IMR-90 (cell line): ENCODE measurements around the gene PRMT7. TPM values are rescaled to one million over a fixed set of nuclear protein-coding genes. Genes with fewer than 3 reads are reported as not detected.

Experiments
- ATAC-seq: fragments of 200-7000 bp; cut with Tn5 transposase; 2 replicates; pipeline ENCODE4 v1.9.1; 2020; ENCODE audit warnings: low read depth, mild to moderate bottlenecking, moderate library complexity
- BruUV-seq: library from RNA; stranded (reverse); fragments of 400-500 nt; replicated peaks from 2 replicates; lab custom pipeline; 2021; lab: Mats Ljungman, UMichigan
- CTCF ChIA-PET: fragments of 300-600 bp; formaldehyde crosslinking; extraction: SDS; loops from one replicate; lab custom pipeline; 2021; ENCODE audit warnings: antibody characterized with exemption; lab: Yijun Ruan, JAX
- POLR2A ChIA-PET: fragments of 300-600 bp; sonication (Branson Sonifier 250); formaldehyde crosslinking; loops from one replicate; lab custom pipeline; 2022; ENCODE audit warnings: antibody characterized with exemption; ENCODE audit not compliant: unreplicated experiment; lab: Charles Lee
- DNase-seq: peaks from one replicate; pipeline ENCODE4 v3.0.0; 2013
- H2AFZ ChIP-seq: replicated peaks from 2 replicates; pipeline ENCODE3; 2013; ENCODE audit warnings: low read length, mild to moderate bottlenecking; ENCODE audit not compliant: poor library complexity
- H2AK5ac ChIP-seq: 2 replicates; pipeline ENCODE4 v1.6.1; 2013; ENCODE audit warnings: low read depth, low read length, inconsistent platforms
- H2AK9ac ChIP-seq: replicated peaks from 2 replicates; pipeline ENCODE3; 2013; ENCODE audit warnings: mild to moderate bottlenecking, low read depth, low read length, moderate library complexity; ENCODE audit not compliant: poor library complexity
- H2BK120ac ChIP-seq: 2 replicates; pipeline ENCODE4 v1.6.1; 2013; ENCODE audit warnings: low read depth, low read length, inconsistent platforms
- H2BK15ac ChIP-seq: 3 replicates; pipeline ENCODE4 v1.6.1; 2013; ENCODE audit warnings: low read depth, low read length, inconsistent platforms
- H2BK20ac ChIP-seq: 2 replicates; pipeline ENCODE4 v1.6.1; 2013; ENCODE audit warnings: low read depth, mild to moderate bottlenecking, inconsistent platforms, low read length, moderate library complexity
- H2BK5ac ChIP-seq: 2 replicates; pipeline ENCODE4 v1.6.1; 2013; ENCODE audit warnings: mild to moderate bottlenecking, low read depth, low read length, inconsistent platforms; ENCODE audit not compliant: poor library complexity, severe bottlenecking
- H3K14ac ChIP-seq: replicated peaks from 2 replicates; pipeline ENCODE4 v1.6.1; 2013; ENCODE audit warnings: low read depth, low read length, inconsistent platforms
- H3K18ac ChIP-seq: 2 replicates; pipeline ENCODE4 v1.6.1; 2013; ENCODE audit warnings: low read depth, low read length, control low read depth
- H3K23ac ChIP-seq: 2 replicates; pipeline ENCODE4 v1.6.1; 2013; ENCODE audit warnings: low read depth, low read length, inconsistent platforms
- H3K27ac ChIP-seq: 2 replicates; pipeline ENCODE4 v1.5.1; 2013; ENCODE audit warnings: mild to moderate bottlenecking, control low read depth, low read length; ENCODE audit not compliant: insufficient read depth
- H3K27me3 ChIP-seq: 2 replicates; pipeline ENCODE4 v1.6.1; 2013; ENCODE audit warnings: low read length; ENCODE audit not compliant: control insufficient read depth, insufficient read depth
- H3K36me3 ChIP-seq: 2 replicates; pipeline ENCODE4 v1.6.1; 2013; ENCODE audit warnings: low read length, mixed read lengths; ENCODE audit not compliant: control insufficient read depth, insufficient read depth
- H3K4ac ChIP-seq: 2 replicates; pipeline ENCODE4 v1.6.1; 2013; ENCODE audit warnings: low read depth, low read length, inconsistent platforms
- H3K4me1 ChIP-seq: 2 replicates; pipeline ENCODE4 v1.6.1; 2013; ENCODE audit warnings: low read length, mixed read lengths; ENCODE audit not compliant: control insufficient read depth, insufficient read depth
- H3K4me2 ChIP-seq: 2 replicates; pipeline ENCODE4 v1.6.1; 2013; ENCODE audit warnings: low read depth, mild to moderate bottlenecking, control low read depth, low read length, moderate library complexity
- H3K4me3 ChIP-seq: 2 replicates; pipeline ENCODE4 v1.5.1; 2013; ENCODE audit warnings: low read depth, mild to moderate bottlenecking, control low read depth, low read length, moderate library complexity; ENCODE audit not compliant: insufficient read depth
- H3K56ac ChIP-seq: 2 replicates; pipeline ENCODE4 v1.6.1; 2013; ENCODE audit warnings: low read length, inconsistent platforms; ENCODE audit not compliant: insufficient read depth; ENCODE audit errors: extremely low read depth
- H3K79me1 ChIP-seq, 2 experiments: 2 replicates each; pipeline ENCODE4 v1.6.1; 2013; ENCODE audit warnings: low read length in 2 of 2, inconsistent platforms in 1 of 2, low read depth in 1 of 2
- H3K9ac ChIP-seq: 2 replicates; pipeline ENCODE4 v1.6.1; 2013; ENCODE audit warnings: low read depth, low read length, control low read depth
- H3K9me1 ChIP-seq: 2 replicates; pipeline ENCODE4 v1.6.1; 2013; ENCODE audit warnings: low read length, inconsistent platforms; ENCODE audit not compliant: insufficient read depth
- H3K9me3 ChIP-seq: 2 replicates; pipeline ENCODE4 v1.6.1; 2013; ENCODE audit warnings: low read length; ENCODE audit not compliant: control insufficient read depth, insufficient read depth
- H4K20me1 ChIP-seq: 2 replicates; pipeline ENCODE4 v1.6.1; 2013; ENCODE audit warnings: low read length, inconsistent platforms; ENCODE audit not compliant: insufficient read depth
- H4K5ac ChIP-seq: 2 replicates; pipeline ENCODE4 v1.6.1; 2013; ENCODE audit warnings: mild to moderate bottlenecking, low read depth, low read length, control low read depth
- H4K8ac ChIP-seq, 2 experiments: 2 replicates each; pipeline ENCODE4 v1.6.1; 2013; ENCODE audit warnings: low read depth in 2 of 2, low read length in 2 of 2, control low read depth in 1 of 2, inconsistent platforms in 1 of 2
- H4K91ac ChIP-seq: 2 replicates; pipeline ENCODE4 v1.6.1; 2013; ENCODE audit warnings: low read depth, low read length, inconsistent platforms; ENCODE audit not compliant: insufficient read depth
- BHLHE40 ChIP-seq: fragments of 150-350 bp; IDR thresholded peaks from 2 replicates; pipeline ENCODE4 v1.6.1; 2016; ENCODE audit warnings: mild to moderate bottlenecking, low read depth, low read length
- WGBS, 2 experiments: methylation state at CpG; one replicate each; pipeline versions ENCODE4 v1.1.5 to v1.1.7; 2013; ENCODE audit warnings: missing lambda C conversion rate in 2 of 2; ENCODE audit not compliant: insufficient read length in 1 of 2; ENCODE audit errors: extremely low coverage in 2 of 2; 5-methylcytosine and 5-hydroxymethylcytosine counted together
- dilution Hi-C: fragments of 300-500 bp; cut with HindIII; formaldehyde crosslinking; loops from one replicate; pipeline ENCODE4 v1.14.3; 2018; ENCODE audit warnings: low sequenced_read_pairs; ENCODE audit not compliant: unreplicated experiment
- in situ Hi-C: fragments of 300-500 bp; cut with MboI; formaldehyde crosslinking; loops from 3 replicates; pipeline ENCODE4 v1.14.3; 2019; ENCODE audit warnings: low sequenced_read_pairs, inconsistent platforms, mixed read lengths
- intact Hi-C: fragments of 100-400 bp; cut with micrococcal nuclease; formaldehyde crosslinking; loops from 2 replicates; pipeline ENCODE4 v1.10.0; 2022
- polyA plus RNA-seq, 3 experiments: library from polyadenylated mRNA; depleted of rRNA; stranded (reverse); fragments of >200 nt; gene quantifications; 2 replicates each; pipeline ENCODE4 v1.2.3, GENCODE V29; 2012; ENCODE audit warnings: low replicate concordance in 1 of 3
- total RNA-seq: library from RNA; depleted of rRNA; stranded (reverse); fragments of >200 nt; gene quantifications from 2 replicates; pipeline ENCODE4 v1.2.3, GENCODE V29; 2012

Gene PRMT7
- total and polyA plus RNA-seq, 2 of the 4 experiments (the other 2 are of a cell fraction): 63.1 to 68.6 TPM

DNA sequence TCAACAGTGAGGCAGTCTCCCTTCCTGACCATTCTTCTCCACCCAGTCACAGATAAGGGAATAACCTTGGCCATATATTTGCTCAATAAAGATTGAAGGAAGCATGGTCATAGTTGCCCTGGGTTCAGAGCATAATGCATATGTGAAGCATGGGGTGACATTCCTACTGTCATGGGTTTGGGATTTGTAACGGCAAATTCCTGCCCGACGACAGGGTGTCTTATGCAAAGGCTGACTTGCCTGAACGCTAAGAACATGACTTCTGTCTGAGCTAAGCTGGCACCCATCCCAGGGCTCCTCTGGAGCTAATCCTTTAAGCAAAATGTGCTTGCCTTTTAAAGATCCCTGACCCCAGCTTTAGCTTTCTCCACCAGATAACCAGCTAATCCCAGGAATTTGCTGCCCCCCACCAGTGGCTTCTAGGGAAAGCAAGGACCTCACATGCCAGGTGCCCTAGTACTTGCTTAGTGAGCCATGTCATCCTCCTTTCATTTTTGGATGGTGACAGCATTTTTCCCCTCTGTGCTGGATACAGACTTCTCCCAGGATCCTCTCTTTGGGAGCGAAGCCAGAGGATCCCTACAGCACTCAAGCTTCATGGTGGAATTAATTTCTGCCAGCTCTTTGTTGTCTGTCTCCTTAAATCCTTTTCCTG, 11.8 kb upstream of the PRMT7 start:
- Histone ChIP-seq H4K20me1 (peaks cover 13% of the 10 kb centered on the region), H2BK15ac (no peak overlapping the region), H4K5ac (no peak overlapping the region), H3K4me1 (peaks cover 7% of the 10 kb centered on the region; the same call in 1 of the 2 replicates), H2AFZ (no peak overlapping the region), H2AK5ac (peak overlapping the region; percentile 17; the same call in 1 of the 2 replicates), H2BK5ac (peak overlapping the region; percentile 37), H3K4me2 (no peak overlapping the region), H3K14ac (no peak overlapping the region), H3K23ac (no peak overlapping the region), H3K27me3 (no peaks in the 10 kb centered on the region), H3K9me1 (peaks cover 8% of the 10 kb centered on the region; the same call in 1 of the 2 replicates), H3K36me3 (peaks cover 59% of the 10 kb centered on the region), H3K9me3 (no peaks in the 10 kb centered on the region), H3K9ac (no peak overlapping the region), H3K4me3 (no peak overlapping the region), H4K8ac (no peak overlapping the region), H3K56ac (no peak overlapping the region), H3K27ac (peak overlapping the region; percentile 16; the same call in 1 of the 2 replicates), H3K4ac (peak overlapping the region; percentile 36), H4K91ac (no peak overlapping the region), H2BK120ac (no peak overlapping the region), H2AK9ac (peak overlapping the region; percentile 71), H3K18ac (no peak overlapping the region), H2BK20ac (no peak overlapping the region), H3K79me1 (peaks cover 15 to 62% of the 10 kb centered on the region in 2 experiments; a peak in 3 of 4 replicates)
- ATAC-seq (peak; percentile 64), DNase-seq (peak; percentile 77)
- in situ Hi-C loops: no loop called here
- BruUV-seq: no TSS peak
- WGBS, 2 experiments: 6% methylated on average over 4 of the region's 5 CpGs; no CpG with 5 or more reads in 1 of the 2 experiments
- dilution Hi-C loops: no loop called here
- ChIA-PET POLR2A (no interaction called here), CTCF (interaction anchor here (1.1 kb wide), 1 partner anchor 11 kb away, joined by 3 read pairs; no protein-coding TSS in a partner anchor)
- no peak for TF ChIP-seq BHLHE40
- intact Hi-C loops: loop anchor here (5.0 kb wide), 1 partner anchor 37 kb away; the partner anchor contains the start of gene SLC7A6
